H54 (cell line): ENCODE measurements around the gene EWSR1.
"Not testable (repeated sequence)": the region's sequence is repeated elsewhere in the genome, so short reads cannot be mapped to it uniquely, and the experiment has no call there.

Source experiments
- DNase-seq: peaks from one replicate; pipeline ENCODE4 v3.0.0; 2011; ENCODE audit warnings: low spot score, mixed read lengths; ENCODE audit not compliant: insufficient read length
- FAIRE-seq: peaks from 3 replicates; lab custom pipeline; 2011; peaks lifted over from hg19 to GRCh38; lab: Jason Lieb, UNC
- POLR2A ChIP-seq: IDR thresholded peaks from 2 replicates; pipeline ENCODE4 v1.6.1; 2011; ENCODE audit warnings: low read depth, mild to moderate bottlenecking, low read length

EWSR1 gene

GRCh38 chr22:29341056-29341848 lies 73.2 kb downstream of the EWSR1 start:
- no peak for FAIRE-seq
- TF ChIP-seq POLR2A: no peak
- DNase-seq: no peak

GRCh38 chr22:29341849-29342127 lies 73.7 kb downstream of the EWSR1 start:
- no peak for TF ChIP-seq POLR2A
- DNase-seq (no peak), FAIRE-seq (no peak)

GRCh38 chr22:29342177-29342576 lies 74.1 kb downstream of the EWSR1 start:
- no peak for FAIRE-seq
- no peak for TF ChIP-seq POLR2A
- no peak for DNase-seq

- TF ChIP-seq POLR2A: no peak
- DNase-seq: no peak
- FAIRE-seq: no peak
Observed at GRCh38 chr22:29342577-29343312, 74.7 kb downstream of the EWSR1 start.

DNA sequence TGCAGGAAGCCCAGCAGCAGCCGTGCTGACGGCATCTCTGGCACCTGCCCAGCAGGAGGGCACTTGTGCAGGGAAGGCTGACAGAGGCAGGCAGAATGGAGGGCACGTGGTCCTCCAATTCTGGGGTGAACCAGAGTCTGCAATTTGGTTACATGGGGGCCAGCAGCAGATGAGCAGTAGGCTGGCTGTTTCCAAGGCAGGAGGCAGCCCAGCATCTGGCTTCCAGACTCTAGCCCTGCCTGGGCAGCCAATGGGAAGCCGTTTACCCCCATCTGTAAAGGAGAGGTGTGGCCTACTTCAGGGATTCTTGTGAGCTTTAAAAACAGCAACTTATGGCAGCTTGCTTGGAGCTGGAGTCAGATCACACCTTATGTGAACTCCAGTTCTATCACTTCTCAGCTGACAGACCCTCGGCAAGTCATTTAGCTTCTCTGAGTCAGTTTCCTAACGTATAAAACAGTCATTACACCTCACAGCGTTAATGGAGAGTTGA lies 75.3 kb downstream of the EWSR1 start:
- FAIRE-seq: no peak
- no peak for TF ChIP-seq POLR2A
- DNase-seq: peak; percentile 52

- DNase-seq (peak; percentile 74), FAIRE-seq (peak; percentile 85)
- no peak for TF ChIP-seq POLR2A
Observed at GRCh38 chr22:29344137-29344536, 76.1 kb downstream of the EWSR1 start.

DNA sequence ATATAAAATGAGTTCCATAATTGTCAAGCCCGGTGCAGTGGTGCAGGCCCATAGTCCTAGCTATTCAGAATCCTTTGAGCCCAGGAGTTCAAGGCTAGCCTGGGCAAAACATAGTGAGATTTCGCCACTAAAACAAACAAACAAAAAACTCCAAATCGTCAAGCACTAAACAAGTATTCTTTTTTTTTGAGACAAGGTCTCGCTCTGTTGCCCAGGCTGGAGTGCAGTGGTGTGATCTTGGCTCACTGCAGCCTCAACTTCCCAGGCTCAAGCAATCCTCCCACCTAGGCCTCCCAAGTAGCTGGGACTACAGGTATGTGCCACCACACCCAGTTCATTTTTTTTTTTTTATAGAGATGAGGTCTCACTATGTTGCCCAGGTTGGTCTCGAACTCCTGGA lies 76.8 kb downstream of the EWSR1 start:
- not testable (repeated sequence) for FAIRE-seq

GRCh38 chr22:29345932-29346331 lies 77.9 kb downstream of the EWSR1 start:
- TF ChIP-seq POLR2A: no peak
- no peak for DNase-seq
- no peak for FAIRE-seq

More for the DNA sequence above, 76.8 kb downstream of the EWSR1 start:
- not testable (repeated sequence) for DNase-seq

DNA sequence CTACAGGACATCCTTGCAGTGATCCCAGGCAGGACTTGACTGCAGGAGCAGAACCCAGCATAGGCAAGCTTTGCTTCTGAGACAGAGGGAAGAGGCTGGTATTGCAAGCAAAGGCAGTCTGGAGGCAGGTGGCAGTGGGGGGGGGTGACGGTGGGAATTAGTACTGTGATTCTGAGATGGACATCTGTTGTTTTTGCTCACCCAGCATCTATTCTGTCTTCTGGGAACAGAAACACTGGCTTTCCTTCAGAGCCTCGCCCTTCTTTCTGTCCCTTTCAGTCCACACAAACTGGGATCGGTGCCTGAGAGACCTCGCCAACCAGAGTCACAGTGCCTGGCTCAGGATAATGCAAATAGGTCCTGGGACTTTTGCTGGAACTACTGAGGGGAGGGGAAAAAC lies 78.6 kb downstream of the EWSR1 start:
- no peak for FAIRE-seq
- no peak for DNase-seq
- no peak for TF ChIP-seq POLR2A

GRCh38 chr22:29348041-29348440 lies 80.0 kb downstream of the EWSR1 start:
- DNase-seq (no peak), FAIRE-seq (no peak)
- no peak for TF ChIP-seq POLR2A

DNA sequence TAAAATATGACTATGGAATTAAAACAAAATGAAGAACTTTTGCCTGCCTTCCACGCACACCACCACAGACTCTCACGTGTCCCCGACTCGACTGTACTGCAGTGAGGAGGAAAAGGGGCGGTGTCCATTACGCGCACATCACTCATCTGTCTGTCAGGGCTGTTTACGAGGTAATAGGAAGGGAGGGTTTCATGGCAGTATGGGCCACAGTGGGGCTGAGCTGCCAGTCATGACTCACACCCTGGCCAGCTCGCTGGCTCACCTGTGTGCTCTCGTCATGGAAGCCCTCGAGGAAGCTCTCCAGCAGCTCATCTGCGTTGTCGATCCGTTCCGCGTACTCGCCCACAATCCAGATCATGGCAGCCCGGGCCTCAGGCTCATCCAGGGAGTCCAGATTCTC lies 80.9 kb downstream of the EWSR1 start:
- TF ChIP-seq POLR2A: no peak
- DNase-seq (no peak), FAIRE-seq (no peak)
